Measurements from ENCODE around the gene SHROOM2. TPM values are rescaled to one million over a fixed set of nuclear protein-coding genes. Genes with fewer than 3 reads are reported as not detected.

Gene SHROOM2
- total and polyA plus RNA-seq, 9 of the 15 experiments (the other 6 are each of a cell fraction or from before 2014, with no cell fraction given): not detected

DNA sequence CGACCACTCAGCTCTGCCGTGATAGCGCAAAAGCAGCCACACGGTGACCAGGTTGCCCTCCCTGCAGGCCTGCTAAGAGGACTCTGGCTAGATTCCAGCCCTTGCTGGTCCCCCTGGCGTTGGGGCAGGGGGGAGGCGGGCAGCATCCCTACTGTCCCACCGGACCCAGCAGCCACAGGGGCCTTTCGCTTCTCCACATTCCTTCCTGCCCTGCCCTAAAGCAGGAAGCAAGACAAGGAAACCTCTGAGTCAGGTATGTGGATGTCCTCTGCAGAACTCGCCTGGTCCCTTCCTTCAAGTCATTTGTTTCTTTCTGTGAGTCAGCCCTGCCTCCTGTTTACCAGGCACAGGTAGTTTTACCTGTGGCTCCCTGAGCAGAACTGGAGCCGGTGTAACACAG lies 120.7 kb downstream of the SHROOM2 start:
- peaks cover 0 to 21% of the 10 kb centered on the region in 2 experiments; a peak in 2 of 5 replicates for H3K27me3 ChIP-seq (ENCODE audit: control insufficient read depth in 2 of 2, insufficient read depth in 2 of 2, low read length in 2 of 2)
- DNase-seq (ENCODE audit: extremely low read depth in 1 of 4, low spot score in 3 of 4) (no peak), ATAC-seq (no peak), FAIRE-seq (no peak)
- ChIA-PET CTCF (ENCODE audit: low intra/inter-chr PET ratio) (interaction anchor here (0.8 kb wide), 1 partner anchor 213 kb away, joined by 3 read pairs; no protein-coding TSS in a partner anchor), POLR2A (no interaction called here)
- intact Hi-C loops (cut with micrococcal nuclease): no loop called here
- no peak overlapping the region for H3K9ac ChIP-seq (ENCODE audit: insufficient read depth in 1 of 2, low read depth in 2 of 2, low read length in 2 of 2)
- no peak overlapping the region for H3K4me2 ChIP-seq (ENCODE audit: insufficient read depth, low read length)
- H3K9me3 ChIP-seq (replicated peaks; ENCODE audit: control insufficient read depth, insufficient read depth, low read depth, low read length): no peaks in the 10 kb centered on the region
- no peak overlapping the region for H3K27ac ChIP-seq (ENCODE audit: extremely low read depth, low read depth, low read length)
- H2AFZ ChIP-seq (ENCODE audit: low read depth, low read length): no peak overlapping the region
- no peak overlapping the region for H3K4me3 ChIP-seq
- TF ChIP-seq SMAD1 (IDR thresholded peaks at IDR 0.05; ENCODE audit: low read depth, low read length, partially characterized antibody) (no peak), MLLT1 (IDR thresholded peaks at IDR 0.05) (no peak), HOXB6 (CRISPR knock-in tag; IDR thresholded peaks at IDR 0.05; ENCODE audit: borderline replicate concordance) (no peak), CTCFL (IDR thresholded peaks at IDR 0.05; ENCODE audit: borderline replicate concordance, insufficient read depth, low read depth, low read length, poor library complexity, severe bottlenecking) (no peak), SMARCA5 (IDR thresholded peaks at IDR 0.05) (no peak), ZNF449 (CRISPR knock-in tag; IDR thresholded peaks at IDR 0.05) (no peak), GATAD2A (IDR thresholded peaks at IDR 0.05) (no peak), SMARCB1 (IDR thresholded peaks at IDR 0.05; ENCODE audit: insufficient read length, low read depth) (no peak), NEUROD1 (IDR thresholded peaks at IDR 0.05; ENCODE audit: borderline replicate concordance, low read depth, low read length, partially characterized antibody) (no peak), ZNF644 (tag; IDR thresholded peaks at IDR 0.05; ENCODE audit: low read depth) (no peak)
- TF ChIP-seq, protein P1, sequence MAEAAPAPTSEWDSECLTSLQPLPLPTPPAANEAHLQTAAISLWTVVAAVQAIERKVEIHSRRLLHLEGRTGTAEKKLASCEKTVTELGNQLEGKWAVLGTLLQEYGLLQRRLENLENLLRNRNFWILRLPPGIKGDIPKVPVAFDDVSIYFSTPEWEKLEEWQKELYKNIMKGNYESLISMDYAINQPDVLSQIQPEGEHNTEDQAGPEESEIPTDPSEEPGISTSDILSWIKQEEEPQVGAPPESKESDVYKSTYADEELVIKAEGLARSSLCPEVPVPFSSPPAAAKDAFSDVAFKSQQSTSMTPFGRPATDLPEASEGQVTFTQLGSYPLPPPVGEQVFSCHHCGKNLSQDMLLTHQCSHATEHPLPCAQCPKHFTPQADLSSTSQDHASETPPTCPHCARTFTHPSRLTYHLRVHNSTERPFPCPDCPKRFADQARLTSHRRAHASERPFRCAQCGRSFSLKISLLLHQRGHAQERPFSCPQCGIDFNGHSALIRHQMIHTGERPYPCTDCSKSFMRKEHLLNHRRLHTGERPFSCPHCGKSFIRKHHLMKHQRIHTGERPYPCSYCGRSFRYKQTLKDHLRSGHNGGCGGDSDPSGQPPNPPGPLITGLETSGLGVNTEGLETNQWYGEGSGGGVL (CRISPR knock-in tag; IDR thresholded peaks at IDR 0.05): no peak
- TF ChIP-seq, protein P2, sequence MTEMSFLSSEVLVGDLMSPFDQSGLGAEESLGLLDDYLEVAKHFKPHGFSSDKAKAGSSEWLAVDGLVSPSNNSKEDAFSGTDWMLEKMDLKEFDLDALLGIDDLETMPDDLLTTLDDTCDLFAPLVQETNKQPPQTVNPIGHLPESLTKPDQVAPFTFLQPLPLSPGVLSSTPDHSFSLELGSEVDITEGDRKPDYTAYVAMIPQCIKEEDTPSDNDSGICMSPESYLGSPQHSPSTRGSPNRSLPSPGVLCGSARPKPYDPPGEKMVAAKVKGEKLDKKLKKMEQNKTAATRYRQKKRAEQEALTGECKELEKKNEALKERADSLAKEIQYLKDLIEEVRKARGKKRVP (CRISPR knock-in tag; IDR thresholded peaks at IDR 0.05): no peak
- 0% methylated on average over 8 of the region's 10 CpGs for WGBS (ENCODE audit: insufficient coverage, low coverage, missing lambda C conversion rate)
- H3K79me2 ChIP-seq (ENCODE audit: control insufficient read depth, insufficient read depth, low read length): no peaks in the 10 kb centered on the region
- no peaks in the 10 kb centered on the region for H4K20me1 ChIP-seq (replicated peaks; ENCODE audit: control insufficient read depth, insufficient read depth, low read length)
- in situ Hi-C loops (cut with MboI): no loop called here
- H3K36me3 ChIP-seq (ENCODE audit: control insufficient read depth, insufficient read depth, low read length): no peaks in the 10 kb centered on the region
- BruUV-seq (replicated peaks): no TSS peak
- H3K9me1 ChIP-seq (ENCODE audit: control insufficient read depth, insufficient read depth, low read length): no peaks in the 10 kb centered on the region
- no peaks in the 10 kb centered on the region for H3K4me1 ChIP-seq (replicated peaks in 1 of 2; ENCODE audit: control insufficient read depth in 2 of 2, insufficient read depth in 2 of 2, low read length in 2 of 2)
